HG02642 (cell line): ENCODE results near the gene IMMP2L.

Source experiments
- ATAC-seq: cut with Tn5 transposase; IDR thresholded peaks from one replicate; pipeline ENCODE4 v1.9.1; 2021; ENCODE audit warnings: mild to moderate bottlenecking; ENCODE audit not compliant: unreplicated experiment, poor library complexity

IMMP2L gene

DNA sequence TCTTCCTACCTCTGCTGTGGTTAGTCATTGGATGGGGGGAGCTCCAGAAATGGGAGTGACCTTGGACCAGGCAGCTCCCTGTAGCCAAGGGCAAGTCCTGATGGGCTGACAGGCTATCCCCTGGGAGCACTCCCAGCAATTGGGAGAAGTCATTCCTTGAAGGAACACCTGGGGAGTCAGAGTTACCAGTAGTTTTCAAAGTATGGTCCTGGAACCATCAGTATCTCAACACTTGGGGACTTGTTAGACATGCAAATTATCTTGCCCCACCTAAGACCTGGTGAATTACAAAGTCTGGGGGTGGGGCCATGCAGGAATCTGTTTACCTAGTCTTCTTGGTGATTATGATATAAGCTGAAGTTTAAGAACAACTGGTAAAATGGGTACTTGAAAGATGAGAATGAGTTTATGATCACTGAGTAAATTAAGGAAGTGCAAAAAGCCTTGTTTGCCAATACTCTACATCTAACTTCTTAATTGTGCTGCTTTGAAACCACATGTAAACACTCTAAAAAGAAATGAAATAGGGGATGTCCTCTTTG, 758.6 kb downstream of the IMMP2L start:
- no peak for ATAC-seq

DNA sequence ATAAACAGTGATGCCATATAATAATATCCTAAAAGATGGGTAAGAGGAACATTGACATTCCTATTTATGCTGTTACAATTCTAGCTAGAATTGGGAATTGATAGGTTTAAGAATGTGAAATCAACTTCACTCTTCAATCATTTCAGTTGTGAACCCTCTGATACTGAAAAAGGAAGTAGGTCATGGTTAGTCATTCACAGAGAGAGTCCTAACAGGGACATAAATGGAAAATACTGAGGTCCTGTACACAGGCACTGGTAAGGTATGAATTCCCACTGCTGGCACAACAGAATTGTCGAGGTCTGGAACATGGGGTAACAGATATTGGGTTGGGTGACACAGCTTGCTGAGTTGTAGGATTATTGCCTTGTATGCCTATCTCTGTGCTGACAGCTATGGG, 760.8 kb downstream of the IMMP2L start:
- peak; percentile 64 for ATAC-seq

DNA sequence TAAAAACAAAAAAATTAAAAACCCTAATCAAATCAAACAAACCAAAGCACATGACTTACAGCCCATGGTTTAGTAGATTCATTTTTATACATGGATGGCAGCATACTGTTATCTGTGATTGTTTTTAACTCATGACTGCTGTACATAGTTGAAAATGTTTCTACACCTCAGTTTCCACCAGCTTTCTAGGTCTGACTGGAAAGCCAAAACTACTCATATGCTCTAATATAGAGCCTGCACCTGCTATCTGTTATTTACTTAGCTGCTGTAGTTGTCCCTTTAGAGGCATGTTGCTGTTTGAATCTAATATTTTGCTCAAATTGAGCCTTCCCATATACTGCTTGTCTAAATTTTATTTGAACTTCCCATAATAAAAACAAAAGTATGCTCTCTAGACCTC, 761.3 kb downstream of the IMMP2L start:
- peak; percentile 36 for ATAC-seq

DNA sequence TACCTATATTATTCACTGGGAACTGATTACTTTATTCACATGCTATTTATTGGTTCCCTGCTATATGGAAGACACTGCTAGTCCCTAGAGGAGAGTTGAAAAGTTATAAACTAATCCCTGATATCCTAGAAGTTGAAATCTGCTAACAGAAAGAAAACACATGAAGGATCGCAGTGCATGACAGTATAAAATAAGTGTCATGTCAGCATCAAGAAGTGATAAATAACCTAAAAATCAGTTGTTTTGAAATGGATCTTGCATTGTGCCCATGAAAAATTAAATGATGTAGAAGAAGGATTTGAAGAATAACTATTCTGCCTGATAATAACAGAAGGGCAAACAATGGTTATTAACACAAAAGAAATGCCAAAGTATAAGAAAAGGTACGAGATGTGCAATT, 764.6 kb downstream of the IMMP2L start:
- ATAC-seq: no peak

DNA sequence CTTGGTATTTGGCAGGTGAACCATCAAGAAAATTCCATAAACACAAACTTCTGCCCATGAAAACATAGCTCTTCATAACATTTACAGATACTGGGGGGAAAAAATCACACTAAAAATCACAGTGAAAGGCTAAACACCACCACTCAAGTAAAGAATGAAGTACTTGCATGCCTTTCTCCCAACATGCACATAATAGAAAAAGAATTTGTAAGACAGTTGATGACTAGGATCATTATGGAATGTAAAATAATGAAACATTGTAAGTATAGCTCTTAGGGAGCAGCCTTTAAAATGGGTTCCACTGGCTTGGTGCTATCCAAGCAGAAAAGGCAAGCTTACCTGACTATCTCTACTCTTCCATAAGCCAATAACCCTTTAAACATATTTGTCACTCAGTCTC, 771.3 kb downstream of the IMMP2L start:
- no peak for ATAC-seq

DNA sequence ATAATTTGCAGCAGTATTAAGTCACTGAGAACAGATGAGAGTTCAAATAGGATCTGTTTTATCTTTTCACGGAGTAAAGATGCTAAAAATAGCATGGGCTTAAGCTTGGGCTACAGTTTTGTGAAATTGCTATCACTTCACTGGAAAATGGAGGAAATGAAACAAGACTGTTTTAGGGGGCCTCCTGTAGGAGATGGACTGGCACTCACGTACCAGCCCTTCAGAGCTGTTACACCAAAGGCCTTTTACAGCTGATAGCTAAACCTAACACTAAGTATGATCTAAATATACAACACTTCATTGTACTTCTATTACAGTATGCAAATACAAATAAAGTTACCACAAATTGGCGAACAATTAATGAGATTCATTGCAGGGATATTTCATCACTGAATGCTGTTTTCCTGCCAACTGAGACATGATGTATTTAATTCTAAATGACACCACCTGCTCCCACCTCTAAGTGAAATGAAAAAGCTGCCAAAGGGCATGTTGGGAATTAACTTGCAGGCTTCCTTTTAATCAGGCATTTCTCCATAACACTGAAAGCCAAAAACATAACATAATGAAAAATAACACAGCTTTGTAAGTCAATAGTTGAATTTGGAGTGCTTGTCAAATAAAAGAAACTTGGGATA, 775.8 kb downstream of the IMMP2L start:
- ATAC-seq: no peak

DNA sequence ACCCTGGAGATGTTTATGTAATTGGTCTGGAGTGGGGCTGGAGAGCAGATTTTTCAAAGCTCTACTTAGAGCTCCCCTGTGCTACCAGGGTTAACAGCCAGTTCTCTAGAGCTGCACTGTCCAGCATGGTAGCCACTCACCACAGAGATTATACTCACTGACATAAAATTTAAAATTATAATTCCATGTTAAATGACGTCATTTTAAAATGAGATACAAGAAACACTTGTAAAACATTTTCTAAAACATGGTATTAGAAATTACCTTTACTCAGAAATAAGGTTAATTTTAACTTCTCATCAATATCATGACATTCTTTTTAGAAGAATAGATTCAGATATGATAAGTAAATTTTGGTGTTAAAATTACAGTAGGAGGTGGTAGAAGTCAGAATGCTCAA, 777.5 kb downstream of the IMMP2L start:
- ATAC-seq: no peak

DNA sequence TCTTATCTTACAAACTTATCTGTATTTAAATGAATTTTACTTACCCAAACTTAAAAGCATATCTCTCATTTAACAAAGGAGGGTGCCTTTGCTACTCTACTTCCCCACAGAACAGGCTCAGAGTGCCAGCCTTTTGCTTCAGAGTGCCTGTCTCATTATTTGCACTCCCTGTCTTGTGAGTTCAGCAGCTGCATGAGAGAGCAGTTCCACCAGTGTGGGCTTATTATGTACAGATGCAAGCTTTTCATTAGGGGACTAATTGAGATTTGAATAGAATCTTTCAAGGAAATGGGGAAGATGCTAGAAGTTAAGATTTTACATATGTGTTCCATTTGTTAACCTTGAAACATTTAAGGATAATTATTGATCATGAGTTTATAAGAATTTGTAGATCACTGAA, 781.6 kb downstream of the IMMP2L start:
- no peak for ATAC-seq

DNA sequence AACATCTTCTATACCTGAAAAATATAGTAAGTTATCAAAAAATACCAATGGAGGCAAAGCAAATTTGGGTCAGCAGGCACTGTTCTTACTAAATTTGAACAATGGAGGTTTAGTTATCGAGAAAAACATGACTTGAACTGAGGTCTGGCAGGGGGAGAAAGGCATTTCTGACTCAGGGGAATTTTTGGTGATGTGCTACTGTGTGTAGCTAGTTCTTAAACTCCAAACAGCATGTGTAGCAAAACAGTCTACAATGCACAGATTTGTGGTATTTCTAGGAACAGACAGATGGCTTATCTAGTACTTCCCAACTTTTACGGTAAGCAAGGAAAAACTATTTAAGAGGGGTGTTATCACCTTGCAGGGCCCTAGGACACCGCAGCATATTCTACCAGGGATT, 783.0 kb downstream of the IMMP2L start:
- ATAC-seq: no peak

DNA sequence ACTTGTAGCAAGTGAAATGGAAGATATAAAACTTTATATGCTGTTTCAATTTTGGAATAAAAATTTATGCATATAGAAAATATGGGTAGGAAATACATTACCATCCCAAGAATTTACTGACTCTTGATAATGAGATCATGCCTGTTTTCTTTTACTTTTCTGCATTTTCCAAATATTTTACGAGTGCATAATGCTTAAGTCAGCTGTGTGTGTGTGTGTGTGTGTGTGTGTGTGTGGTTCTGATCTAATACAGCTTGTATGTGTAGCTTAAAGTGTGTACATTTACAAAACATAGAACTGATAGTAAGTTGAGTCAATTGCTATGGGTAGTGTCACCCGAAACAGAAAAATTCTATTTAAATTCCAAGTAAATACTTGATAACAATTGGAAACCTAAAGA, 787.2 kb downstream of the IMMP2L start:
- ATAC-seq: no peak

DNA sequence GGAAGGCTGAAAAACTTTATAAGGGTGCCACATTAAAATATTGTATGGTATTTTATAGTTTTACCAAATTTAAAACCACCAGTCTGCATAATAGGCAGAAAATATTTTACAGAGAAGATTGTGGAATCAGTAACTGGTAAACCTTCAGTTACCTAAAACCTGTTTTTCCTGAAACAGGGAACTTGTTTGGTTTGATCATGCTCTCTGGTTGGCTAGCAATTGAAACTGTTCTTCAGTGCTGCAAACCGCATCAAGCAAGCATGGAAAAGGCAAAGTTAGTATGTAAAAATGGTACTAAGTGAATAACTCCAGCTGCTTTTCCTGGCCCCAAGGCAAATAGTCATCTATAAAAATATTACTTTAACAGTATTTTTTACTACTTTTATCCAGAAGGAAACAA, 788.2 kb downstream of the IMMP2L start:
- no peak for ATAC-seq

DNA sequence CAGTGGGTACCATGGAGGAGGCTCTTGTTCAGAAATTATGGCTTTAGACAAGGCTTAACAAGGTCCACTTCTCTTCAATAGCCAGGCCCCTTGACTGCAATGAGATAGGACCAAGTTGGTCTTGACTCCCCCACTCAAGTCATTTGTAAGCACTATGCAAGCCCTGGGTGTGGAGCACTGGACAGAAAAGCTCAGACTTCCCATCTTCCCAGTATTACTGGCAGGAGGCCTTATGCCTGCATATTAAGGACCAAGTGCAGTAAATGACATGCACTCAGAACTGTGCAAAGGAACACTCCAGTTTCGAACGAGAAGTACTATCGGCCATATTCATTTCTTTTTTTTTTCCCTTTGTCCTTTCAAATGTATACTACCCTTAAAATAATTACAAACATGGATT, 789.7 kb downstream of the IMMP2L start:
- ATAC-seq: no peak

DNA sequence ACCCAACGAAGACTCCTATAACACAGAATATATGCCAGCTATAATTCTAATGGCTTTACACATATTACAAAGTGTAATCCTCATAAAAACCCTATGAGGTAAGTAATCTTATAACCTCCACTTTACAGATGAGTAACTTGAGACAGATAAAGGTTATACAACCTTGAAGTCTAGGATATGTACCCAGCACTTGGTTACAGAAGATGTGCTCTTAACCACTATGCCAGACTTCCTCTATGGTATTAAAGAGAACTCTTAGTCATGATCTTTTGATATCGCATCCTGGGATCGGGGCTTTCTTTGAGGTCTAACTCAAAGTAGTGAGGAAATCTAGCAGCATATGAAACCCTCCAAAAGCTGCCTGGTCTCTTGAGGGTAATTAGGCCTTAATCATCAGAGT, 790.6 kb downstream of the IMMP2L start:
- no peak for ATAC-seq

DNA sequence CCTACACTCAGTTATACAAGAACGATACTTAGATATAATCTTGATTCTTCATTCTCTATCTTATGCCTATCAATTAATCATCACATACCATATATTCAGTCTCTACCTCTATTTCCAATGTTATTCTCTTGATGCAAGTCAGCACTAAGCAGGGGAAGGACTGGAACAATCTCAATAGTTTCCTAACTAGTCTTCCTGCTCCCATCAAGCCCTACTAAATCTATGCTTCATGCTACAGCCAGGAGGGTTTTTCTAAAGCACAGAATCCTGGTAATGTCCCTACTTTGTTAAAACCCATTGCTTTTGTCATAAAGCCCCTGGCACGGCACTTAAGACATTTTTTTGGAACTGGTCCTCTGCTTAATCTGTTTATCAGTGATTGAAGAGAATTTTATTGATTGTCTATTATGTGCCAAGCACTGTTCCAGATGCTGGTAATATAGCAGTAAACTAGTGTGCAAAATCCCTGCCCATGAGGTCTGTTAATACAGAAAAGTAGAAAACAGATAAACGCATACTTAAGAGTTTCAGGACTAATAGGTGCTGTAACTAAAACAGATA, 794.7 kb downstream of the IMMP2L start:
- ATAC-seq: no peak

DNA sequence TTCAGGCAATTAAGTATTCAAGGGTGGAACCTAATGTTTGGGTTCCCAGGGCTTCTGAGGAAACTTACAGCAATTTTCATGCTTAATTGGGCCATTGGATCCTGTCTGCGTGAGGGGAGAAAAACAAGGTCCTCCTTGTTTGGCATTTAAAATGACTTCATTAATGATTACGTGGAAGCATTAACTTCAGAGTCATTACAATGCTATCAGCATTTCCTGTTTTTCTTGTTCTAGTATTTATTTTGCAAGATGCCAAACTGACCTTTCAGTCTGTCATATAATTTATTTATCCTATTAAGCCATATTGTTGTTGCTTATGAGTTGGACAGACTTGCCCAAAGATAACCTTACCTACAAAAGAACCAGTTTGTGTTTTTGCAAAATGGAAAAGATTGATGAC, 795.4 kb downstream of the IMMP2L start:
- ATAC-seq: no peak

DNA sequence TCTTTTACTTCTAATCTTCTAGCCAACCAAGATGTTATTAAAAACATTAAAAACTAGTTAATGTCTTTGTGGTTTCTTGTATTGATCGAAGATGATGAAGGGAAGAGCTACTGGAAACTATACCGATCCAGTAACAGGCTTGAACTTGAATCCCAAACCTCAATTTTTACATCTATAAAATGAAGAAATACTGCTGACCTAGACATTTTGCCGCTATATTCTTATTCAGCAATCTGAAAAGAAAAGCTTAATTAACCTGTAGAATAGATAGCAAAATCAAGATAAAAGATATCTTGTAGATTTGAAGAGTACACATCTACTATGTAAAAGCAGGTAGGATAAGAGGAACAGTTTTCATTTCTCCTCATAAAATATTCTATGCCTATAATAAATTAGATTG, 797.4 kb downstream of the IMMP2L start:
- no peak for ATAC-seq

DNA sequence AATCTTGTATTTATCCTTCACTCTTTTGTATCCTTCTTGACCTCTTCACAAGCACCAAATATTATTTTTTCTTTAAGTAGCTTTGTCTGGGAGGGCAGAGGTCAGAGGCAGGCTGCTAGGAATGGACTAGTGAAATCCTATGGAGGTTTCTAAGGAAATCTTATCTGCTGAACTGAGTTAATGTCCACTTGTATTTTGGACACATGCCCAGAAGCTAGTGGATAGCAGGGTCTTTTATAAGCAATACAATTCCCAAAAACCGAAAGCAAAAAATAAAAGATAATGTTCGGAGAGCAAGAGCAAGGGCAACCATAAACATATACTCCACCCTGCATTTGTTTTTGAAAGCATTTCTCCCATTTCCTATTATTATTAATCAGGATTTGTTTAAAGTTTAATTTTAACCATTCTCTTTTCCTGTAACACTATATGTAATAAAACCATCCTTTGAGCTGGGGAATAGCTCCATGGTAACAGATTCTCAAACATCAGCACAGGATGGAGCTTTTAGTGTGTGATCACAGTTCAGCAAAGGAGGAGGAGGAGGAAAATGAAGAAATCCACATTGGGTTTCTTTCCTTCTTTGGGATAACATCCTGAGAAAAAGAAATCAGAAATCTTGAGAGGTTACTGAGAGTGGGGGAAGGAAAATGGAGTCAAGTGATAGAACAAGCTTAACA, 799.6 kb downstream of the IMMP2L start:
- no peak for ATAC-seq

DNA sequence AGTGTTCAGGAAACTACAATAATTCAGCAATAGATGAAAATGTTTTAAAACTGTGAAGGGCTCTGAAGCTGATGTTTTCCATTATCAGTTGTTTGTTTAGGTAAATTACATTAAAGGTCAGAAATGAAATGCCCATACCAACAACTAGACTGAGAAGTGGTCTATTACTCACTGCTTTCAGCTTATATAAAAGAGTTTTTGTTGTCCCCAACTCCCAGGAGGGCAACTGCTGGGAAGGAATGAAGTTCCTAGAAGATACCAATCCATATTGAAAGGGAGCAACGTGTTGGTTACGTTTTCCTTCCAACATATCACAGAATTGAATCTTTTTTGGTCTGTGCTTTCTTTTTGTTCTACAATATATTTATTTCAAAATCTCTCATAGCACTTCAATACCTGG, 802.0 kb downstream of the IMMP2L start:
- no peak for ATAC-seq

DNA sequence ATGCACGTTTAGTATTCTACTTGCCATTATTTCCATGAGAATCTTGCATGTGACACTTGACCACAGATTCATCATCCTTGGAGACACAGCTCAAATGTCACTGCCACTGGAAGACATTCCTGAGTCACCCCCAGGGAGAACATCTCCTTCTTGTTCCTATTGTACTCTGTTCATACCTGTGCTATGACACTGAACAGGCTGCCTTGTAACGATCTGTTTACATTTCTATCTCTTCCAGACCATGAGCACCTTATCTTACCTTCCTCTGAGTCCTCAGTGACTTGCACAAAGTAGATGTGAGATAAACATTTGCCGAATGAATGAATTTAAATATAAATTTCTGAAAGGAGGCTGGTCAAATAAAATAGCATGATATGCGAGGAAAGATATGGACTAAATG, 803.2 kb downstream of the IMMP2L start:
- ATAC-seq: no peak

DNA sequence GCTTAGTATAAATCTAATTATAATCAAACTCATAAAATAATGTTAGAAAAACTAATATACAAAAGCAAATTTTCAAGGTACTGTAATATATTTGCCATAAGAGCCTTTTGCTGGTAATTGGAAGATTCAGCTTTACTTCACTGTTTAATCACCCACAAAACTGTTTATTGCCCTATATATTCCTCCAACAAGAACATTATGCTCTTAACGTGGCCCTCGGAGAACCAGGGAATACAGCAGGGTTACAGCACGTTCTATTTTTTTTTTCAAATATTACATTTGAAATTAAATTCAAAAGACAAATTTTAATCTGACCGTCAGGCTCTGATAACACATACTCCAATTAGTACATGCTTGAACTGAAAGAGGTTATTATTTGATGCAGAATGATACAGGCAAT, 807.6 kb downstream of the IMMP2L start:
- ATAC-seq: no peak

DNA sequence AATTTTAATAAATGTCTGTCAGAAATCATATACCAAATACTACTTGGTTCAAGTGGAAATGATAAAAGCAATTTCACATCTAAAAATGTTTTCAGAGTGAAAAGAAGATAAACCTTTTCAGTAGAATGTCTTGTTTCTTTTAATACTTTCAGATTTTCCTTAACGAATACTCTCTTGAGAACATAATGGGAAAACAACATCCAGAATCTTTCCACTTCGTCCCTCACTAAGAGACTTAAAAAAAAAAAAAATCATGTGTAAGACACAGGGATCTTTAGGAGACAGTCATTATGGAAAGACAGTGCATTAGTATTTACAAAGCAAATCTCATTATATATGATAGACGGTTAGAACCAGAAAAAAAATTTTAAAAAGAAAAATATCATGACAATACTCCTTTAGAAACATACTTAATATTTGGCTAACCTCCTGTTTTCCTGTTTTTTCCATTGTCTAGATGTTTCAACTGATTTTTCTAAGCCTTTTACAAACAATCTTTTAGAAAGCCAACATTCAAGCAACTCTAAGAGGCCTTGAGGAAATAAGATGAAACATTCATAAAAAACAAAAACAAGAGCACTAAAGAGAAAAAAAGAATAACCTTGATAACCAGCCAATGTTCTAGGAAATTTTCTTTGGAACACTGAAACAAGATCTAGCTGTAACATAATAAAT, 811.2 kb downstream of the IMMP2L start:
- ATAC-seq: no peak
